GM21528 (cell line): ENCODE results near the gene MCFD2.
"Not testable (repeated sequence)": the region's sequence is repeated elsewhere in the genome, so short reads cannot be mapped to it uniquely, and the experiment has no call there.

ENCODE experiments used
- ATAC-seq: cut with Tn5 transposase; IDR thresholded peaks from one replicate; pipeline ENCODE4 v1.9.1; 2021; ENCODE audit warnings: mild to moderate bottlenecking, moderate library complexity; ENCODE audit not compliant: unreplicated experiment, low FRiP score

Gene MCFD2

GRCh38 chr2:46875962-46876689, 39.5 kb downstream of the MCFD2 start:
- ATAC-seq, result not testable (repeated sequence)

DNA sequence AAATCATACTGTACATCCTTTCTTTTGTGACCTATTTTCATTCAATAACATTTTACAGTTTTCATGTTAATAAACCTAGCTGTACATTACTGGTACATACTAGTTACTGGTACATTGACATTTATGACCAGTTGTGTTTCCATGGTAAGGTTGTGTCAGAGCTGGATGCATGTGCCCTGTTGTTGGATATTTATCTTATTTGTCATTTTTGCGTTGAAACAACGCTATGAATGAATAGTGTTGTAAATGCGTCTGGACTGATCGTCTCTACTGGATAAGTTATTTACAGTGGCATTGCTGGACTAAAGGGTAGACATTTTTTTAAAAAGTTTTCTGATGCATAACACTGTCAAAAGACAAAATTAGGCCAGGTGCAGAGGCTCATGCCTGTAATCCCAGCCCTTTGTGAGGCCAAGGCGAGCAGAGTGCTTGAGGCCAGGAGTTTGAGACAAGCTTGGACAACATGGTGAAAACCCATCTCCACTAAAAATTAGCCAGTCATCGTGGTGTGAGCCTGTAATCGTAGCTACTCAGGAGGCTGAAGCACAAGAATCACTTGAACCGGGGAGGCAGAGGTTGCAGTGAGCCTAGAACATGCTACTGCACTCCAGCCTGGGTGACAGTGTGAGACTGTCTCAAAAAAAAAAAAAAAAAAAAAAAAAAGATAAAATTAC, 40.2 kb downstream of the MCFD2 start:
- no peak for ATAC-seq

DNA sequence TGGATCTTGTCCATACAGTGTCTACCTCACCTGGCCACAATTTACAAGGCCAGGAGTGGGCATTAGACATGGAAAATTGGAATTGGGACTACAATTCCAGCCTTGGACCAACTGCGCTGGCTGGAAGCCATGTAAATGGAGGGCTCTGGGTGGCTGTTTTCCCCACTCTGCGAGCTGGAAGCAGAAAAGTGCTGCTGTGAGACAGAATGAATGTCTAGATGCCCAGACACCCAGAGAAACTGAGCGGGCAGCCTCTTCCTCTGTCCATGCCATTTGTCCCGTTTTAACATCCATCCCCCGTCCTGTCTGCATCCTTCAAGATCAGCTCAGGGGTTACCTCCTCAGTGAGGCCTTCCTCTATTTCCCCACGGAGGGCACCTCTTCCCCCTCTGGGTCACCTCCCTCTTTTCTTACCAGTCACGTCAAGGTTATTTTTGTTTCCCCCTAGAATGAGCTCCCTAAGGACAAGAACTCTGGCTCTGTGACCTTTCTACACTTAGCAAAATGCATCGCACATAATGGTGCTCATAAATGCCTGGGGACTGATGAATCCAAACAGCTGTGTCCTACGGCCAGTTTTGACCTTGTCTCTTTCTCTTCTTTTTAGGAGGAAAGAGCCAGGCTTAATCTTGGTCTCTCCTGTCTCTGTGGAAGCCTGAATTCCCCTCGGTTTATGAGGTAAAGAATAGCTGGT, 41.2 kb downstream of the MCFD2 start:
- ATAC-seq, result no peak

DNA sequence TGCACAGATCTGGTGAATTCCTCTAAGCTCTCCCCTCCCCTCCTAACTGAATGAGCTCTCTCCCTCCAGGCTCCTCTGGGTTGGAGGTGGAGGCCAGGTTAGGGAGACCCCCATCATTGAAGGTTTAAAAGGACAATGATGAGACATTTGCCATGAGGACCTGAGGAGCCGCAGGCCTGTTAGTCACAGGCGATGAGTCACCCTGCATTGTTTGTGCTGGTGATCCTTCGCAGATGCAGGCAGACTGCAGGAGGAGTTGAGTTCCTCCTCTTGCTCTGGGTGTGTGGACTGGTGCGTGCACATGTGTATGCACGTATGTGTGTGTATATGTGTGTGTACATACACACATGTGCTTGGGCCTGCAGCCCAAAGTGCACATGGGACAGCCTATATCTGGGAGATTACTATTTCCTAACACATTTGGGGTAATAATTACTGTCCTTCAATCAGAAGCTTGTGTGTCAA, 42.0 kb downstream of the MCFD2 start:
- ATAC-seq, result no peak

- ATAC-seq, result no peak
These were observed 42.6 kb downstream of the MCFD2 start for GRCh38 chr2:46872902-46873603.

GRCh38 chr2:46871976-46872381, 43.6 kb downstream of the MCFD2 start:
- ATAC-seq, result no peak

DNA sequence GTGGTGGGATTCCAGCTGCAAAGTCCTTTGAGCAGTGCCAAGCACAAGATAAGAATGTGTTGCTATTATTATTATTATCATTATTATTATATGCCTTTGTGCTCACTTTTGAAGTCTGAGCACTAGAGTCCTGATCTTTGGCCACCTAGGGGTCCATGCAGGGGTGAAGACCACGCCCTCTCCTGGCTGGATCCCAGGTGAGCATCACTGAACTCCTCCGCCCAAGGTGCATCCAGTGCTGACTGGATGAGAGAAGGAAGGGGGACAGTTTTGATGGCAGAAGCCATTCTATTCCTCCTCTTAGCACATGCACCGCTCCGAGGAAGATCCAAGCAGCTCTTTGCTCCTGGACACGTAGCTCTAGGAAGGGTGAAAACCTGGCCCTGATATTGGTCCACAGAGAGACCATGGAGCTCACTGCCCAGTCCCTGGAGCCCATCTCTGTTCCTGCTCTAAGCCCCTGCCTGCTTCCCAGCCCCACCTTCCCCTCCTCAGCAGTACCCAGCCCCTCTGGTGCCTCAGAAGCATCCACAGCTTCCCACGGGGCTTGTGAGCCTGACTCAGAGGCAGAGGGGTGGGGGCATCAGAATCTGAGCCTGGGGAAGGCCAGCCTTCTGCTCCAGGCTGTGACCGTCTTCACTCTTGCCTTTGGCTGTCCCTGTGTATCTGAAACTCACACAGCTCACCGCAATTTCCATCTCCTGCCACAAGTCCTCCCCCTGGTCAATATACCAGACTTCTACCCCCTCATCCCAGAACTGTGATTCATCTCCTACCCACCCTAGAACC, 45.4 kb downstream of the MCFD2 start:
- no peak for ATAC-seq

DNA sequence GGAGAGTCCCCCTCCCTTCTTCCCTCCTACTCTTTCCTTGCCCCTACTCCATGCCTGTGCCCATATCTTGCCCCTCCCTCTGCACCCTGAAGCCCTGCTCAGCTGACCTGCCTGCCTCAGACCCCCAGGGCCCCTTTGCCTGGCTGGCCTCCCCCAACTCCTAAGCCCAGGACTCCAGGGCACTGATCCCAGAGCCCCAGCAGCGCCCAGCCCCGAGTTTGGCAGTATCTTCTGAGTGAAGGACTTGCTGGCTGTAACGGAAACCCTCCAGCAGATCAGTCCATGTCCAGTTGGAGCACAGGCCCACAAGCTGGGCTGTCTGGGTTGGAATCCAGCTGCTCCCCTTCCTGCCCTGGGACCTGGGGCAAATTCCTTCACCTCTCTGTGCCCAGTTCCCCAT, 46.0 kb downstream of the MCFD2 start:
- ATAC-seq, result no peak

DNA sequence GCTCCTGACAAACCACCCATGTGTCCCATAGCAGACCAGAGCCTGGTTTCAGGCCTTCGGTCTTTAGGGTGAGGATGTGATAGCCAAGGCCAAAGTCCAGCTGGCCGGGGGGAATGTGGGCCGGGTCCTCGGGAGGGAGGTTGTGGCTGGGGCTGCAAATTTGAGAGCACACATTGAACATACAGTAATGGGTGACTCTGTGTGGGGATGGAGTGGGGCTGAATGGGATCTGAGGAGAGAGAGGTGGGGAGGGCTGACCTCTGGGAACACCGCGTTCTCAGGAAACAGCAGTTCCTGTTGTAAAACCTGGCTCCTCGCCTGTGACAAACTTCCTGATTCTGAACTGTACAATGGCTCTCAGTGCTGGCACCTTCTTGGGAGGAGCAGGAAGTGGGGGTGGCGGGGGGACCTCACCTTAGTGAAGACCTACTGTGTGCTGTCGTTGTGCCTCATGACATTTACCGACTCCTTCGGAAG, 48.8 kb downstream of the MCFD2 start:
- no peak for ATAC-seq

- no peak for ATAC-seq
These were observed 50.2 kb downstream of the MCFD2 start for GRCh38 chr2:46865181-46865970.

GRCh38 chr2:46863882-46864281, 51.7 kb downstream of the MCFD2 start:
- ATAC-seq, result no peak

DNA sequence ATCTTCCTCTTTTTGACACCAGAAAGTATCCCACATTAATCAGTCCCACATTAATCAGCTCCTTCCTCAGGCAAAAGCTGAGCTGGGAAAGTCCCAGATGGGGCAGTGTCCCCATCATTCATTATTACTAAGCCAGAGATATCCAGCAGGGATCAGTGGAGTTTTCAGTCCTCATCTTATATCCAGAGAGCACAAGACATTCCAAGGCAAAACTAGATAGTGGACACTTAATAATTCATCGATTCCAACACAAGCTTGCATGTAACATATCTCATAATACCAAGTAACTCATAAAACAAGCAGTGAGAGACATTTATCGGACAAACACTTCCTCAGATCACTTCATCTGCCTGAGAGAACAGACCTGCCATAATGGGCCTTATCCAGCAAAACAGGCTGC, 53.1 kb downstream of the MCFD2 start:
- ATAC-seq, result no peak

DNA sequence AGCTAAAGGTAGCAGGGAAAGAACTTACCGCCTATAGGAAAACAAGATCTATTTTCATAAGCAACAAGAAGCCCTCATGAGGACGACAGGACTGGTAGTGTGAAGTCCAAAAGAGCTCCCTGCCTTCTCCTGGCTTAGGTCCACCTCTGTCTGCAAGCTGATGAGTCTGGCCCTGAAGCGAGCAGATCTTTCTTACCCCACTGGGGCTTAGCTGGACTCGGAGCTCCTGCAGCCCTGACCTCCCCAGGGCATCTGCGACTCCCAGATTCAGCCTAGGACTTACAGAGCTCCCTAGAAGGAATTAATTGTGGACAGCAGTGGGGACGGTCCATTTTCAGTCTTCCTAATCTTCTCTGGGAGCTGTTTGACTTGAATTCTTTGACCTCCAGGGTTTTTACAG, 53.7 kb downstream of the MCFD2 start:
- no peak for ATAC-seq

DNA sequence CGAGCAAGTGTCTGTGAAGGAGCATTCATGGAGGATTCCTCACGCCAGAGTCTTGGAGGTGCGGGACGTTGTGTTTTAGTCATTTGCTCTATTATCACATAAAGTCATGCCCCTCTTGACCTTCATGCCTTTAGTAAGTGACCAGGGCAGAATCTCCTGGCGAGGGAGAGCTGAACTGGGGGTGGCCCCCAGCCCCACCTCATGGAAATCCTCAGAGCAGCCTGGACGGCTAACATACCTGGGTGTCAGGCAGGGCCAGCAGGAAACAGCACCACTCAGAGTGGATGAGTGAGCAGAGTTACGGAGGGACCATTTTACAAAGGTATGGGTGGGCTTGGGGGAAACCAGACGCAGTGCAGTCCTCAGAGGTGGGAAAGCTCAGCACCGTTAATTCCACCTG, 56.1 kb downstream of the MCFD2 start:
- ATAC-seq, result no peak

GRCh38 chr2:46858702-46859090, 56.9 kb downstream of the MCFD2 start:
- ATAC-seq, result no peak

GRCh38 chr2:46857871-46858701, 57.5 kb downstream of the MCFD2 start:
- ATAC-seq, result no peak

GRCh38 chr2:46856336-46856735, 59.3 kb downstream of the MCFD2 start:
- no peak for ATAC-seq

- ATAC-seq, result no peak
These were observed 59.8 kb downstream of the MCFD2 start for GRCh38 chr2:46855805-46856204.
